Measurements from ENCODE around the gene PDE6G. TPM values are rescaled to one million over a fixed set of nuclear protein-coding genes. Genes with fewer than 3 reads are reported as not detected.
A peak's percentile ranks its signal among the peaks of the same experiment; 100 is the strongest.

PDE6G gene
- total and polyA plus RNA-seq, 2 of the 13 experiments (the other 11 are each of a cell fraction or from before 2014, with no cell fraction given): 1.4 to 6.7 TPM

DNA sequence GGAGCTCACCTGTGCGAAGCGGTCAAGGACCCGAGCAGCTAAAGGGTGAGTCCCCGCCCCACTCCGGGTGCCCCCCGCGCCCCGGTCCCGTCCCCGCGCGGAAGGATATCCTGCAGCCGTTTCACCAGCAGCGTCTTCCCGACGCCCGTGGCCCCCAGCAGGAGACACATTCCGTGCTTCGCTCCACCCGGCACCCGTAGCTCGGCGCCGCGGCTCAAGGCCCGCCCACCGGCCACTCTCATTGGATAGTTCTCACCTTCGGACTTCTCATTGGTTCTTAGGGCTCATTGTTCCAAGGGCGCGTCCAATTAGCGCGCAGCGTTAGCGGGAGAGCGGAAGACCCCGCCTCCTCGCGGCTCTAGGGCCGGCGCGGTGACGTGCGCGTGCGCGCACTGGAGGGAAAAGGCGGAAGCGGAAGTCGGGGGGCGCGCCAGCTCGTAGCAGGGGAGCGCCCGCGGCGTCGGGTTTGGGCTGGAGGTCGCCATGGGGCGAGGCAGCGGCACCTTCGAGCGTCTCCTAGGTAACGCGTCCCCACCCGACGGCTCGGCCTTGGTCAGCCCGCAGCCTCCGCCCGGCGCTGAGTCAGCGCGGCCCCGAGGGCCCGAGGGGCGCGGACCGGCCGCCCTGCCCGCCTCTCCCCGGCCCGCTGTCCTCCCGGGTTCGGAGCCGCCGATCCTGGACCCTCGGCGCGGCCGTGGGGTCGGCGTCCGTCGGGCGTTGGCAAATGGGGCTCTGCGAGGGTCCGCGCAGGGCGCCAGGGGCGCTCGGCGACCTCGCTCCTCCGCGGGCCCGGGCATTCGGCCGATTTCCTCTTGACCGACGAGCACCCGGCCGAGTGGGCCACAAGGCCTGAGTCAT is 27.5 kb upstream of the PDE6G start, which contains the start of the genes ARL16 and HGS (continued):
- TF ChIP-seq ETV6 (CRISPR knock-in tag; conservative IDR thresholded peaks at IDR 0.05): 0 out of 2 replicates have a peak, but pooled peaks have one; percentile 10
- peak; percentile 87 for TF ChIP-seq E2F1 (CRISPR knock-in tag; IDR thresholded peaks at IDR 0.05)
- TF ChIP-seq THAP11 (CRISPR knock-in tag; IDR thresholded peaks at IDR 0.05): peak; percentile 95
- no peak for TF ChIP-seq ZNF784 (CRISPR knock-in tag; IDR thresholded peaks at IDR 0.05; ENCODE audit: borderline replicate concordance)
- no peak for TF ChIP-seq ZFP62 (CRISPR knock-in tag; IDR thresholded peaks at IDR 0.05)
- TF ChIP-seq, protein P1, sequence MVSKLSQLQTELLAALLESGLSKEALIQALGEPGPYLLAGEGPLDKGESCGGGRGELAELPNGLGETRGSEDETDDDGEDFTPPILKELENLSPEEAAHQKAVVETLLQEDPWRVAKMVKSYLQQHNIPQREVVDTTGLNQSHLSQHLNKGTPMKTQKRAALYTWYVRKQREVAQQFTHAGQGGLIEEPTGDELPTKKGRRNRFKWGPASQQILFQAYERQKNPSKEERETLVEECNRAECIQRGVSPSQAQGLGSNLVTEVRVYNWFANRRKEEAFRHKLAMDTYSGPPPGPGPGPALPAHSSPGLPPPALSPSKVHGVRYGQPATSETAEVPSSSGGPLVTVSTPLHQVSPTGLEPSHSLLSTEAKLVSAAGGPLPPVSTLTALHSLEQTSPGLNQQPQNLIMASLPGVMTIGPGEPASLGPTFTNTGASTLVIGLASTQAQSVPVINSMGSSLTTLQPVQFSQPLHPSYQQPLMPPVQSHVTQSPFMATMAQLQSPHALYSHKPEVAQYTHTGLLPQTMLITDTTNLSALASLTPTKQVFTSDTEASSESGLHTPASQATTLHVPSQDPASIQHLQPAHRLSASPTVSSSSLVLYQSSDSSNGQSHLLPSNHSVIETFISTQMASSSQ (IDR thresholded peaks at IDR 0.05; ENCODE audit: low read depth): no peak
- TF ChIP-seq, protein P1 (CRISPR knock-in tag; IDR thresholded peaks at IDR 0.05; ENCODE audit: borderline replicate concordance): peak; percentile 75; the same call in 1 of the 2 replicates
- TF ChIP-seq LCORL (IDR thresholded peaks at IDR 0.05): no peak
- peak; percentile 29; the same call in 1 of the 2 replicates for TF ChIP-seq LCORL (CRISPR knock-in tag; IDR thresholded peaks at IDR 0.05)
- no peak; the same call in 1 of the 2 replicates for TF ChIP-seq JDP2 (CRISPR knock-in tag; IDR thresholded peaks at IDR 0.05; ENCODE audit: borderline replicate concordance)
- peak; percentile 98 for TF ChIP-seq PATZ1 (CRISPR knock-in tag; IDR thresholded peaks at IDR 0.05)
- peak; percentile 66; the same call in 1 of the 2 replicates for TF ChIP-seq RFX1 (IDR thresholded peaks at IDR 0.05)
- TF ChIP-seq ZUFSP (CRISPR knock-in tag; IDR thresholded peaks at IDR 0.05; ENCODE audit: borderline replicate concordance): no peak
- TF ChIP-seq DMTF1 (CRISPR knock-in tag; IDR thresholded peaks at IDR 0.05): no peak
- TF ChIP-seq ZNF337 (CRISPR knock-in tag; IDR thresholded peaks at IDR 0.05; ENCODE audit: borderline replicate concordance, low read depth): peak; percentile 60; the same call in 1 of the 2 replicates
- TF ChIP-seq ZNF17 (CRISPR knock-in tag; IDR thresholded peaks at IDR 0.05): no peak
